Measurements from ENCODE around the gene LIPE.

DNA sequence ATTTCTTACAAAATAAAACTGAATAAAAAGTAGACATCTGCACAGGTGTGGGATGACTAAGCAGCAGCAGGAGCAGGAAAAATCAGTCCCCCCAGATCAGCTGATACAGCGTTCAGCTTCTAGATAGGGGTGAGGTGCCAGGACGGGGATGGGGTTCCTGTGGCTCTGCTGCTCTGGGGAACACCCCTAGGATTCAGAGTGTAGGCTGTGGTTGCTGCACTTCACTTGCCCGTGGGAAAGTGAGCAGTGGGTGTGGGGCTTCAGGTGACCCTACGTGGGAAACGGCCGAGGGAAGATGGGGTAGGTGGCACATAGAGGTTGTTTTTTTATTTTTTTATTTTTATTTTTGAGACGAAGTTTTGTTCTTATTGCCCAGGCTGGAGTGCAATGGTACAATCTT is 18.8 kb upstream of the LIPE start:
- TF ChIP-seq, protein P1, sequence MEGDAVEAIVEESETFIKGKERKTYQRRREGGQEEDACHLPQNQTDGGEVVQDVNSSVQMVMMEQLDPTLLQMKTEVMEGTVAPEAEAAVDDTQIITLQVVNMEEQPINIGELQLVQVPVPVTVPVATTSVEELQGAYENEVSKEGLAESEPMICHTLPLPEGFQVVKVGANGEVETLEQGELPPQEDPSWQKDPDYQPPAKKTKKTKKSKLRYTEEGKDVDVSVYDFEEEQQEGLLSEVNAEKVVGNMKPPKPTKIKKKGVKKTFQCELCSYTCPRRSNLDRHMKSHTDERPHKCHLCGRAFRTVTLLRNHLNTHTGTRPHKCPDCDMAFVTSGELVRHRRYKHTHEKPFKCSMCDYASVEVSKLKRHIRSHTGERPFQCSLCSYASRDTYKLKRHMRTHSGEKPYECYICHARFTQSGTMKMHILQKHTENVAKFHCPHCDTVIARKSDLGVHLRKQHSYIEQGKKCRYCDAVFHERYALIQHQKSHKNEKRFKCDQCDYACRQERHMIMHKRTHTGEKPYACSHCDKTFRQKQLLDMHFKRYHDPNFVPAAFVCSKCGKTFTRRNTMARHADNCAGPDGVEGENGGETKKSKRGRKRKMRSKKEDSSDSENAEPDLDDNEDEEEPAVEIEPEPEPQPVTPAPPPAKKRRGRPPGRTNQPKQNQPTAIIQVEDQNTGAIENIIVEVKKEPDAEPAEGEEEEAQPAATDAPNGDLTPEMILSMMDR (conservative IDR thresholded peaks at IDR 0.05 in 1 of 2, IDR thresholded peaks at IDR 0.05 in 1 of 2; ENCODE audit: extremely low read depth in 1 of 2, insufficient read depth in 1 of 2, low read depth in 1 of 2, low read length in 2 of 2), result no peak
- no peak for TF ChIP-seq EZH2 (IDR thresholded peaks at IDR 0.05; ENCODE audit: borderline replicate concordance, low read length)

Data from mammary epithelial cell (primary cell).